Measurements from ENCODE around the gene RP9. TPM values are rescaled to one million over a fixed set of nuclear protein-coding genes. Genes with fewer than 3 reads are reported as not detected.

RP9 gene
- total and polyA plus RNA-seq, 9 of the 15 experiments (the other 6 are each of a cell fraction or from before 2014, with no cell fraction given): 10.7 to 44.8 (median 33.4) TPM

GRCh38 chr7:33066771-33067170 is 42.4 kb downstream of the RP9 start (continued):
- TF ChIP-seq CHD7 (IDR thresholded peaks at IDR 0.05; ENCODE audit: low read depth, low read length): no peak
